COR-L47 (cell line): Measurements from ENCODE around the gene TMEM214.
"Not testable (repeated sequence)": the region's sequence is repeated elsewhere in the genome, so short reads cannot be mapped to it uniquely, and the experiment has no call there.

Source experiments
- DNase-seq: peaks from one replicate; lab custom pipeline; 2025; lab: John Stamatoyannopoulos, UW

TMEM214 gene

DNA sequence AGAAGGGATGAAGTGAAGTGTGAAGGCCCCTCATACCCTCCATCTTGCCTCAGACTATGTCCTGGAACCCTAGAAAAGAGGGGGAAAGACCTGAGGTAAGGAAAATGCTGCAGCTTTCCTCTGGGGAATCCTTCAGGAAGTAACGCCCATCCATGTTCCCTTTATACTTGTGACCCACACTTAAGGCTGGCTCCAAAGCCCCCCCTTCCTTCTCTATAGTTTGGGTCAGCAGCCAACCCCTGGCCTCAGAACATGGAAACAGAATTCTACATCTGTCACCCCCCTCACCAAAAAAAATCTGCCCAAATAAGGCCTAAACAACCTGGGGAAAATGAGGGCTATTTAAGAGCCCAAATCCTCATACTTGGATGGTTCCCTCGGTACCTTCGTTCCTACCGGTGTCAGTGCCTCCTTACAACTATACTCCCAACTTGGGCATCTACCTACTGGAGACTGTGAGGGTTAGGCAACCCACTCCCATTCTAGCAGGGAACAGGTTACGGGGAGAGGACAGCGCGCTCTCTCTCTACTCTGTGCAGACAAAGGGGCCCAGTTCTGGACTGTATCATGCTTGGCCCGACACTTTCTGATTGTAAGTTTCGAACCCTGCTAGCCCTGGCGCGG lies 38.0 kb downstream of the TMEM214 start:
- DNase-seq: no peak

DNA sequence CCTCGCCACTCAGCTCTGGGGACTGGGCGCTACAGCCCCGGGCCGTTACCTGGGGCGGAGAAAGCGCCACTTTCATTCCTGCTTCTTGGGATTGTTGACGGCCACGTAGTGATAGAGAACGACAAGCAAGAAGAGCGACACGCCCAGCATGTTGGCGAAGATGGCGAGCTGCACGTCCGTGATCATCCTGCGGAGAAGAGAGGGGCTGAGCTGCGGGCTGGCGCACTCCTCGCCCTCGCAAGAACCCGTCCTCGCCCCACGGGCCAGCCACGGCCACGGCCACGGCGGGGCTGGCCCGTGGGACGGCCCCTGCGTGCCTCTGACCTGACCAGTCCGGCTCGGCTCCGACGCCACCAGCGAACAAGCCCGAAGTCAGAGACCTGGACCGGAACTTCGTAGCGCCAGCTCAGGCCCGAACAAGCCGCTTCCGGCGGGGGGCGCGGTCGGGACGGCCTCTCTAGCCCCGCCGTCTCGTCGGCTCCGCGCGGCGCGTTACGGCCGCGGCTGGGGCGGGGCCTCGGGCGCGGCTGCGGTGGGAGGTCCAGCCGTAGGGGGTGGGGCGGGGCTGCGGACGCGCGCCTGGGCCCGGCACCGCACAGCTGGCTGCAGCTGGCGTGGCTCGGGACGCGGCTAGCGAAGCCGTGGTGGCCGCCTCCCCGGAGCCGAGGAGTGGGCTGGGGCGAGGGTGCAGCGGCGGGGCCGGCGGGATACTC lies 38.7 kb downstream of the TMEM214 start, which contains the start of gene OST4:
Gene OST4 (minus strand): TSS at position 378 of the 713 bp plus-strand sequence.
- peak; percentile 92 for DNase-seq

DNA sequence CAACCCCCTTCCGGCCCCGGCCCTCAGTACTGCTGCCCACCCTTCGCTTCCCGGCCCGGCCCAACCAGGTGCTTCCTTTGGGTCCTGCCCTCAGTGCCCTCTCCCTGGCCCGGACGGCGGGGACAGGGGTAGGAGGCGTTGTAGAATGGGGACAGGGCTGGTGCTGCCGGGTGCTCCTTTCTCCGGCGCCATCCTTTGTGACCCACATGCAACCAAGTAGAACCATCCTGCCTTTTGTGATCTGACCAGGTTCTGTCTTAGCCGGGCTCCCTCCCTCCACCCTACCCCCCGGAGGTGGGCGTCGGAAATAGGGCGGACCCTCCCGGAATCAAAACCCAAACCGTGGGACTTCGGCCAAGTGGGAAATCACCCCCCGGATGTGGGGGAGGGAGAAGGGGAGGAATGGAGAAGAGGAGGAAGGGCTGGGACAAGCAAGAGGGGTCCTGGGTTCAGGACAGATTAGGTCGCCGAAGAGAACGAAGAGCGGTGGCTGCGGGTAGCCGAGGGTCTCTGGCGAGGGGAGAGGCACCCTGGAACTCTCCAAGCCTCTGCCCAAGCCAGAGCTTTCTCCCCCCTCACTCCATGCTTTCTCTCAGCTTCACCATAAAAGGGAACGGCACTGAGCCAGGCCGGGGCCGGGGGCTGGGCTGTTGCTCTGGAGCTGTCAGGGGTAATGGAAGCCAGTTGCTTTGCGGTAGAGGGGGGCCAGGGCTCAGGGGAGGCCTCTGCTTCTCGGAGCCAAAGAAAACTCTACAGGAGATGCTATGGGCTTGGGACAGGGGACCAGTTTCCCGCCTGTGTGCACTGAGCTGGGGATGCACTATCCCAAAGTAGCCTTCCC lies 39.4 kb downstream of the TMEM214 start:
- peak; percentile 6 for DNase-seq

DNA sequence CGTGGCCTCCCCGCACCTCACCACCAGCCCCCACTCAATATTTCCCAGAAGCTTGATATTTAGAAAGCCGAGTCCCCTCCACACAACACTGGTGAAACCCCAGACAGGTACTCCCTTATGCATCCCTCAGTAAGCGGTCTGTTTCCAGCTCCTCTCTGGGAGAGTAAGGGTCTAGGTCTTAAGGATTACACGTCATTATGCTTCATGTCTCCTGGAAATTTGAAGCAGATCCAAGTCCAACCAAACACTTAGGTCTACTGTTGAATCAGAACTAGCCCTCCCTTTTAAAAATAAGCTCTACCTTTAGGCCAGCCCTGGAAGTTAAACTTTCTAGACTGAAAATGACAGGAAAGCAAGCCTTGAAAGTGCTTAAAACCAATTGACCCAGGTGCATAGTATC lies 40.2 kb downstream of the TMEM214 start:
- DNase-seq: no peak

DNA sequence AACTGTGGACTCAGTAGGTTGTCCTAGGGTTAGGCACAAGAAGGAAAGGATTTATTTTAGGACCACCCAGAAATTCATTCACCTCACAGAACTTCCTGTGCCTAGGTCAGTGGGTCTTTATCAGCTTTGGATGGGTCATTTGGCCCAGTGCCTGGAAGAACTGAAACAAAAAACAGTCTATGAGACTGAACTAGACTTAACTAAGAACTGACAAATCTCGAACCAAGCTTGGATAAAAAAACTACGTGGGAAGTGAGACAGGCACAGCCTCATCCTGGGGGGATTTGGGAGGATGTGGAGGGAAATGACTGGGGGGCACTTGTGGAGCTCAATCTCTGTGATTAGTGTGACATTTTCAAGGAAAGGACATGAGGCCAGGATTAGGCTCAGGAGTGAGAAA lies 41.0 kb downstream of the TMEM214 start:
- no peak for DNase-seq

DNA sequence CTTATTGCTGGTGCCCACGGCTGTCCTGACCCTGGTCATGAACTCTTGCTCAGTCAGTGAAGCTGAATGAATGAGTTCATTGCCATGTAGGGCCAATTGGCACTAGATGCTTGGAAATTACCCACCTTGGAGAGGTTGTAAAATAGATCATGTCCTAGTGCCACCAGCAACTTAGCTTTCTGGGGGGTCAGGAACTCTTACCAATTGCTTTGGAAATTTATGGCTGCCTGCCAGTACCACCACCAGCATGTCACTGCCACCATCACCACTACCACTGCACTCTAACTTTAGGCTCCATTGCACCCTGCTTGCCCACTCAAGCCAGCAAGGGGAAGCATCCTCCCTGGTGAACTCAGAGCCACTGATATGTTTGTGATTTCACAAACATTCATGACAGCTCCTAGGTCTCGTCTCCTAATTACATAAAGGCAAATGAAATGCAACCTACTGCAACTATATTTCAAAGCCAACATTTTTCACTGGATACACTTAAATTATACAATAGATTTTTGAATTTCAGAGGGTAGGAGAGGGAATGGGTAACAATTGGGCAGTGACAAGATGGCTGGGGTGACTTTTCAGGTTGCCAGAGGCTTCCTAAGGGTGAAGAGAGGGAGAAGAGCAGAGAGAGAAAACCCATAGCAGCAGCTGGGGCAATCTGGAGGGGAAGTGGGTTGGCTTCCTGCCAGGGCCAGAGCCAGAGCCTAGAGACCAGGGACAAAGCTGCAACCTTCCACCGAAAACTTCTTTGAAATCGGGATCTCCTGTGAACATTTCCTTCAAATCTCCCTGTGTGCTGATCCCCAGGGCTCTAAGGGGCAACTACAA lies 42.2 kb downstream of the TMEM214 start:
- DNase-seq: no peak

DNA sequence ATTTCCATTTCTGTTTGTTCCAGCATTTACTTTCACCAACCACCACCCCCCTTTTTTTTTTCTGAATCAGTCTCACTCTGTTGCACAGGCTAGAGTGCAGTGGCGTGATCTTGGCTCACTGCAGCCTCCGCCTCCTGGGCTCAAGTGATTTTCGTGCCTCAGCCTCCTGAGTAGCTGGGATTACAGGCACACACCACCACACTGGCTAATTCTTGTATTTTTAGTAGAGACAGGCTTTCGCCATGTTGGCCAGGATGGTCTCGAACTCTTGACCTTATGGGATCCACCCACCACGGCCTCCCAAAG lies 42.8 kb downstream of the TMEM214 start:
- DNase-seq: not testable (repeated sequence)

DNA sequence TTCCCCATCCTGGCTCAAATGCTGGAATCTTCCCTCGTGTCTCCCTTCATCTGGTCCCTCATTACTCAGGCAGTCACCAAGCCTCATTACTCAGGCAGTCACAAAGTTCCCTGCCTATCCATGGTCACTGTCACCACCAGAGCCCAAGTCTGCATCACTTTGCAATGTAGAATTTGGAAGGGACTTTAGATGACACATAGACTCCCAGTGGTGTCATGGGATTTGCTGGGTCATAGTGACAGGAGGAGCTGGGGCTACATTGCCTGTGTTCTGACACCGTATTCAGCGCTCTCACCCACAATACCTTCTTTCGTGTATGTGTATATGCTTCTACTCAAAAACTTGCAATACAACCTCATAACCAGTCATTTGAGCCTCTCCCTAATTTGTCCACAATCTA lies 43.6 kb downstream of the TMEM214 start:
- DNase-seq: no peak

DNA sequence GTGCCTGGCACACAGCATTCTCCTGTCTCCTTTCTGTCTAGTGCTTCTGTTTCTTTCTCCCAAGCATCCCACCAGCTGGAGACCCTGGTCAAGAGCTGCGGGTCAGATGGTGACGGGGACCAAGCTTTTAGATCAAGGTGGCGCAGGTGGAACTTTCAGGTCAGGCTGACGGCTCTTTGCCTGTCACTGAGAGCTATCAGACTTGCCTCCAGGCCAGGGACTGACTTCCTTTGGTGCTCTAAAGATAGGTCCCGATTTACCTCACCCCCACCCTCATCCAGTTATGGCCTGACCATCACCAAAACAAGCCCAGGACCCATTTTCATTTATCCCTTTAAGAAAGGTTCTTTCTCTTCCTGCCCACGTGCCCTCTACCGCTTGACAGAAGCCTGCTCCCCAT lies 44.5 kb downstream of the TMEM214 start:
- no peak for DNase-seq

DNA sequence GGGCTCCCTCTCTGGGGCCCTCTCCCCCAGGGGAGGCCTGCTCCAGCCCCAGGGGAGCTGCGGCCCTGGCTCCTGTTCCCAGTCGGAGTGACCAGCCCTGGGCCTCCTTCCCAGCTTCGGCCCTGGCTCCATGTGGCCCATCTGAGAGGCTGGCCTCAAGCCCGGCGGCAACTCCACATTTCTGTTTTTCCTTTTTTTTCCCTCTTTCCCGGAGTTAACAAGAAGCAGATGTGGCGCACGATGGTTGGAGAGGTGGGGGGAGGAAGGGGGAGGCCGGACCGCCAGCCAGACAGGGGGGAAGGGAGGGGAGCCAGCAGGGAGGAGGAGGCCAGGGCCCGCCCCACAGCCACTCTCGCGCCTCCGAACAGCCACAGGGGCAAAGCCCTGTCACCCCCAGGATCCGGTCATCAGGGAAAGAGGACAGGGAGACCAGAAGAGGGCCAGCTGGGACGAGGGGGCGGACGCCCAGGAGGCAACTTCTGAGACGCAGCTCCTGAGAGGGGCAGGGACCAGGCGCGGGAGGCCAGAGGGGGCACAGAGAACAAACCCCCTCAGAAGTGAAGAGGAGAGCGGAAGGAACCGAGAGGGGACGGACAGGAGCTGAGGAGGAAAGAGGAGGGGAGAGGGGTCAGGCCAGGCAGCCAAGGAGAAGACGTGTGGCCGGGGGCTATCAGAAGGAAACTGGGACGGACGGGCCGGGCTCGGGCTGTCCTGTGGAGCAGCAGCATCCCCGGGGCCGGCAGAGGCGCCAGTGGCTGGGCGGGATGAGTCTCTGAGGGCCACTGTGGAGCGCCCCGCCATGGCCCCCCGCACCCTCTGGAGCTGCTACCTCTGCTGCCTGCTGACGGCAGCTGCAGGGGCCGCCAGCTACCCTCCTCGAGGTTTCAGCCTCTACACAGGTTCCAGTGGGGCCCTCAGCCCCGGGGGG lies 45.8 kb downstream of the TMEM214 start, which contains the start of gene EMILIN1:
Gene EMILIN1 (plus strand): TSS at position 349 of the 928 bp plus-strand sequence. CDS start 451 bp downstream, at position 800.
- no peak for DNase-seq

DNA sequence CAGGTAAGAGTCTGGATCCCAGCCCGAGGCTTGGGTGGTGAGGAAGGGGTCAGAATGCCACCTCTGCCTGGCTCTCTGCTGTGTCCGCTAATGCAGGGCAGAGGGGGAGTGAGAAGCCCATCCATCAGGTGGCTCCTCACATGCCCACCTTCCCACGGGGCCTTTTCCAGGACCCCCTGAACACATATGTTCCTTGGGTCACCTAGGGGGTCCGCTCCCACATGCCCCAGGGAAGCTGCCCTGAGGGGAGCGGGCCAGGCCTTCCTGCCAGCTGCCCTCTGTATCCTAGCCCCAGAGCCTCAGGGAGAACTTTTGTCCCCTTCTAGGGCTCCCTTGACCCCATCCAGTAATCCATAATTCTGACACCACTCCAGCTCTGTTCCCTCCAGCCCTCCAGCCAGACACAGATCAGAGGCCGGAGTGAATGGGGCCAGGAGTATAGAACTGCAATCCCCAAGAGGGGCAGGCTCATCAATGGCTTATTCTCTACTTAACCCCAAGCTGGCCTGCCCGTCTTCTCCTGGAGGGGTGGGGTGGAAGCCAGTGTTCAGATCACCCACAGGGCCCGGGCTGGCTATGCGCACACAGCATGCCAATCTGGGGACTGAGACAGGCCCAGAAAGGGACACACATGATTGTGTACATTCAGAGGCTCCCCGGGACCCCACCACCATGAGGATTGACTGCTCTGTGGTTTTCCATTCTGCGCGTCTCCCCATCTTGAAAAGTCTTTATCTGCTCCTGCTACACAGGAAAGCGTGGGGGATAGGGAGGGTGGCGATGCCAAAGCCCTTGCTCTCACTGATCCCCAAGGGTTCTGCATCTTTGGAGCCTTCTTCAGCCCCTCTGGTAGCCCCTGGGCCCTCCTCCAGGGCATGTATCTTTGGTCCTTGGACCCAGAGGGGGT lies 46.7 kb downstream of the TMEM214 start:
- no peak for DNase-seq

DNA sequence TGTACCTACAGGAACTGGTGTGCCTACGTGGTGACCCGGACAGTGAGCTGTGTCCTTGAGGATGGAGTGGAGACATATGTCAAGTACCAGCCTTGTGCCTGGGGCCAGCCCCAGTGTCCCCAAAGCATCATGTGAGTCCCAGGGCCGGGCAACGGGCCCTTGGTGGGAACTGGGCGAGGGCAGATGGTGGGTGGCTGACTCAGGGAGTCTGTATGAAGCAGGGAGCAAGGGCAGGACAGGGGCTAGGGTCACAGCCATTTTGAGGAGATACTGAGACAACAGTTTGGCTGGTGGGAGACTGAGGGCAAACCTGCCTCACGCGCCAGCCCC lies 47.3 kb downstream of the TMEM214 start:
- DNase-seq: no peak

DNA sequence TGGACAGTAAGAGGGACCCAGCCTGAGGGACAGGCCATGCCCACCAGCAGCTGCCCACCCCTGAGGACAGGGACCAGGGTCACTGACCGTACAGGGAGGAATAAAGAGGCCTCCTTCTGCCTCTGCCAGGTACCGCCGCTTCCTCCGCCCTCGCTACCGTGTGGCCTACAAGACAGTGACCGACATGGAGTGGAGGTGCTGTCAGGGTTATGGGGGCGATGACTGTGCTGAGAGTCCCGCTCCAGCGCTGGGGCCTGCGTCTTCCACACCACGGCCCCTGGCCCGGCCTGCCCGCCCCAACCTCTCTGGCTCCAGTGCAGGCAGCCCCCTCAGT lies 47.8 kb downstream of the TMEM214 start:
- no peak for DNase-seq

DNA sequence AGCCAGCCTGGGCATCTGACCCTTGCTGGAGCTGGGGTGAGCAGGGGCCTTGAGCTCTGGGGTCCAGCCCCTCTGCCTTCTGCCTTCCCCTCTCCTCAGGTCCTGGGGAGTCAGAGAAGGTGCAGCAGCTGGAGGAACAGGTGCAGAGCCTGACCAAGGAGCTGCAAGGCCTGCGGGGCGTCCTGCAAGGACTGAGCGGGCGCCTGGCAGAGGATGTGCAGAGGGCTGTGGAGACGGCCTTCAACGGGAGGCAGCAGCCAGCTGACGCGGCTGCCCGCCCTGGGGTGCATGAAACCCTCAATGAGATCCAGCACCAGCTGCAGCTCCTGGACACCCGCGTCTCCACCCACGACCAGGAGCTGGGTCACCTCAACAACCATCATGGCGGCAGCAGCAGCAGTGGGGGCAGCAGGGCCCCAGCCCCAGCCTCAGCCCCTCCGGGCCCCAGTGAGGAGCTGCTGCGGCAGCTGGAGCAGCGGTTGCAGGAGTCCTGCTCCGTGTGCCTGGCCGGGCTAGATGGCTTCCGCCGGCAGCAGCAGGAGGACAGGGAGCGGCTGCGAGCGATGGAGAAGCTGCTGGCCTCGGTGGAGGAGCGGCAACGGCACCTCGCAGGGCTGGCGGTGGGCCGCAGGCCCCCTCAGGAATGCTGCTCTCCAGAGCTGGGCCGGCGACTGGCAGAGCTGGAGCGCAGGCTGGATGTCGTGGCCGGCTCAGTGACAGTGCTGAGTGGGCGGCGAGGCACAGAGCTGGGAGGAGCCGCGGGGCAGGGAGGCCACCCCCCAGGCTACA lies 49.4 kb downstream of the TMEM214 start:
- DNase-seq: no peak

DNA sequence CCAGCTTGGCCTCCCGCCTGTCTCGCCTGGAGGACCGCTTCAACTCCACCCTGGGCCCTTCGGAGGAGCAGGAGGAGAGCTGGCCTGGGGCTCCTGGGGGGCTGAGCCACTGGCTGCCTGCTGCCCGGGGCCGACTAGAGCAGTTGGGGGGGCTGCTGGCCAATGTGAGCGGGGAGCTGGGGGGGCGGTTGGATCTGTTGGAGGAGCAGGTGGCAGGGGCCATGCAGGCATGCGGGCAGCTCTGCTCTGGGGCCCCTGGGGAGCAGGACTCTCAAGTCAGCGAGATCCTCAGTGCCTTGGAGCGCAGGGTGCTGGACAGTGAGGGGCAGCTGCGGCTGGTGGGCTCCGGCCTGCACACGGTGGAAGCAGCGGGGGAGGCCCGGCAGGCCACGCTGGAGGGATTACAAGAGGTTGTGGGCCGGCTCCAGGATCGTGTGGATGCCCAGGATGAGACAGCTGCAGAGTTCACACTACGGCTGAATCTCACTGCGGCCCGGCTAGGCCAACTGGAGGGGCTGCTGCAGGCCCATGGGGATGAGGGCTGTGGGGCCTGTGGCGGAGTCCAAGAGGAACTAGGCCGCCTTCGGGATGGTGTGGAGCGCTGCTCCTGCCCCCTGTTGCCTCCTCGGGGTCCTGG lies 50.1 kb downstream of the TMEM214 start:
- DNase-seq: no peak

DNA sequence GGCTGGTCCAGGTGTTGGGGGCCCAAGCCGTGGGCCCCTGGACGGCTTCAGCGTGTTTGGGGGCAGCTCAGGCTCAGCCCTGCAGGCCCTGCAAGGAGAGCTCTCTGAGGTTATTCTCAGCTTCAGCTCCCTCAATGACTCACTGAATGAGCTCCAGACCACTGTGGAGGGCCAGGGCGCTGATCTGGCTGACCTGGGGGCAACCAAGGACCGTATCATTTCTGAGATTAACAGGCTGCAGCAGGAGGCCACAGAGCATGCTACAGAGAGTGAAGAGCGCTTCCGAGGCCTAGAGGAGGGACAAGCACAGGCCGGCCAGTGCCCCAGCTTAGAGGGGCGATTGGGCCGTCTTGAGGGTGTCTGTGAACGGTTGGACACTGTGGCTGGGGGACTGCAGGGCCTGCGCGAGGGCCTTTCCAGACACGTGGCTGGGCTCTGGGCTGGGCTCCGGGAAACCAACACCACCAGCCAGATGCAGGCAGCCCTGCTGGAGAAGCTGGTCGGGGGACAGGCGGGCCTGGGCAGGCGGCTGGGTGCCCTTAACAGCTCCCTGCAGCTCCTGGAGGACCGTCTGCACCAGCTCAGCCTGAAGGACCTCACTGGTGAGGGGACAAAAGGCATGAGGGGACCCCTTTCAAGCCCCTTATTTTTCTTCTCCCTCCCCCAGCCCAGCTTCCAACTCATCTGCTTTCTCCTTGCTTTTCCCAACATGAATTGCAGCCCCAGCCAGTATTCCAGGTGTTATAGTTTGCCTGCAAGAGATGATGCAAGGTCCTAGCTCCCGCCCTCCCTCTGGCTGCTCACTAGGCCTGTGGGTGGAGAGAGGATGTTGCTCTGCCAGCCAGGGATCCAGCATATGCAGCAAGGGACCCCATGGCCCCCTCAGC lies 50.9 kb downstream of the TMEM214 start:
- DNase-seq: no peak

DNA sequence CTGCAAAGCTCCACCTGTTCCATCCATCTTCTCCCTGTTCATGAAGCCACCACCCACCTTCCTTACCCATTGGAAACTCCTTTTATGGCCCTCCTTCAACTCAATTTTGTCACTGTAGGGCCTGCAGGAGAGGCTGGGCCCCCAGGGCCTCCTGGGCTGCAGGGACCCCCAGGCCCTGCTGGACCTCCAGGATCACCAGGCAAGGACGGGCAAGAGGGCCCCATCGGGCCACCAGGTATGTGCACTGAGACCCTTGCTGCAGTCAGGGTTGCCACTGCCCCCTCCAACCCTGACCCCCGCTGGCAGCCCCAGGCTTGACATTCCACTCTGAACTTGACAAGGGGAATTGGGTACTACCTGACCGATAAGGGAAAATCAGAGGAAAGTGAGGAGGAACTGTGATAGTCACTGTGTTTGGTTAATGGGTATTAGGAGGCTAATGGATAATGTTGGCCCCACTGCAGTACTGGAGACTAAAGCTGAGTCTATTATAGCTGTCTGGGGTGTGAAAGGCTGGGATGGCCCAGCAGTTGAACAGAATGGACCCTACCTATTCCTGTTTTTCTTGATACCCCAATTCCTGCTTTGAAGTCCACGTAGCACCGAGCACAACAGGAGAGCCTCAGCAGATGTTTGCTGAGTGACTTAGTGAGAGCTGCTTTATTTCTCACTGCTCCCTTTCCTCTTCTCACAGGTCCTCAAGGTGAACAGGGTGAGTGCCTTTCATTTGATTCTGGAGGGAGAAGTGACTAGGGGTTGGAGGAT lies 51.7 kb downstream of the TMEM214 start:
- no peak for DNase-seq
